ENCODE data around the gene POU3F4.

Gene POU3F4

DNA sequence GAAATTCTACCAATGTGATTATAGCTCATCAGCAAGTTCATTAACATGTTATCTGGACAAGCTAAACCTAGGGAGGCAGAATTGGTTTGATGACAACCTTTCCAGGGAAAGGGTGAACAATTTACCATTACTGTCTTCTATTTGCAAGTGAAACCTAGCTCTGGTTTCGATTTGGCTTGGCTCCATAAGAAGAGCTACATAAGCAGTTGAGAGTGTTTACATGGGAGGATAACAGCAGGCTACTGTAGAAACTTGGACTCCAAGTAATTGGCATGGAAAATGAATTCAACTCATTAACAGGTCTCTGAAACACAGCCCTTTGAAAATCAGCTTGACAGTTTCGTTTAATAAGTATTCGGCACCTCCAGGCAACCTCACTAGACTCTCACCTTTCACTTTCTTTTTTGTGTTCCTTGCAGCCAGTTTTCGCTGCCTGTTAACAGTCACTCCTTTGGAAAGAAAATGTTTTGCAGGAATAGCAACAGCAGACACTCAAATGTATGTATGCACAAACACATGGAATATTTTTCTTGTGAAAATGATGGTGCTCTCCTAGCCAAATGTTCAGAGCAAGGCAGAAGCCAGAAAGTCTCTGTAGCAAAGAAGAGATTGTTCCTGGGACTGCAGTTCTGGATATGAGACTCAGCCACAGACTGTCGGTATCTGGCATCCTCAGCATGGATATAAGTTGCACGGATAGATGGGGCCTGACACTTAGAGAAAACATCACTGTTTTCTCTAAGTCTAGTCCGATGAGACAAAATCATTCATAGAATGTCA is 27.5 kb downstream of the POU3F4 start:
- TF ChIP-seq GATA3 (IDR thresholded peaks at IDR 0.05; ENCODE audit: low read depth, low read length) (no peak), GATA2 (IDR thresholded peaks at IDR 0.05; ENCODE audit: low read depth, low read length) (no peak)
